GM21723 (cell line): ENCODE data around the gene GNAL.

ENCODE experiments used
- ATAC-seq: cut with Tn5 transposase; IDR thresholded peaks from one replicate; pipeline ENCODE4 v1.9.1; 2021; ENCODE audit warnings: mild to moderate bottlenecking, moderate library complexity; ENCODE audit not compliant: unreplicated experiment

The GNAL gene

GRCh38 chr18:11759456-11759855 is 70.4 kb downstream of the GNAL start:
- no peak for ATAC-seq

GRCh38 chr18:11760498-11761167 is 71.6 kb downstream of the GNAL start:
- no peak for ATAC-seq

GRCh38 chr18:11761553-11761952 is 72.5 kb downstream of the GNAL start:
- no peak for ATAC-seq

GRCh38 chr18:11762429-11762828 is 73.4 kb downstream of the GNAL start:
- no peak for ATAC-seq

DNA sequence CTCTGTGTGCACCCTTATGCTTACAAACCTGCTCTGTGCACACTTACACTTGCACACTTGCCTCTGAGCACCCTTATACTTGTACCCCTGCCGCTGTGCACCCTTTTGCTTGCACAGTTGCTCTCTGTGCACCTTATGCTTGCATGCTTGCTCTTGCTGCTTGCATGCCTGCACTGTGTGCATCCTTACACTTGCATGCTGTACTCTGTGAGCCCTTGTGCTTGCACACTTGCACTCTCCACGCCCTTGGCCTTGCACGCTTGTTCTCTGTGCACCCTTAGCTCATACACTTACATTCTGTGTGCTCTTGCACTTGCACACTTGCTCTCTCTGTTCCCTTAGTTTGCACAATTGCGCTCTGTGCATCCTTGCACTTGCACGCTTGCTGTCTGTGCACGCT is 78.3 kb downstream of the GNAL start:
- ATAC-seq, result no peak

DNA sequence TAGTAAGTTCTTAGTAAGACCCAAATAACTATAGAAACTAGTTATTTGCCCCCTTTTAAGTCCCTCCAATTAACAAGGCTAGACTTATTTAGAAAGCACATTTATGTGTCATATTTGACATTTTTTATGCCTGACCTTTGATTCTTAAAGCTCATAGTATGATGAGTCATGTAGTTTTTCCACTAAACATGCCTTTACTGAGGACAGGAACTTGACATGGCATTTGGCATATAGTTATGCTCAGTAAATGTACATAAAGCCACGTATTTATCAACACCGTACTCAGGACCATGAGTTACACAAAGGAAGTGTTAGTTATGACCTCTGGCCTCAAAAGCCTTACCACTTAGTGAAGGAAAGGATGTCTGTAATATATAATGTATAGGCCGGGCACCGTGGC is 78.9 kb downstream of the GNAL start:
- ATAC-seq, result no peak

GRCh38 chr18:11775436-11776174 is 86.5 kb downstream of the GNAL start:
- no peak for ATAC-seq

GRCh38 chr18:11780042-11780441 is 91.0 kb downstream of the GNAL start:
- ATAC-seq, result no peak

GRCh38 chr18:11783716-11784331 is 94.8 kb downstream of the GNAL start:
- no peak for ATAC-seq

GRCh38 chr18:11784674-11785304 is 95.7 kb downstream of the GNAL start:
- ATAC-seq, result no peak

- ATAC-seq, result no peak
Observed at GRCh38 chr18:11785444-11786055, 96.5 kb downstream of the GNAL start.

GRCh38 chr18:11789716-11790510 is 100.8 kb downstream of the GNAL start:
- no peak for ATAC-seq

DNA sequence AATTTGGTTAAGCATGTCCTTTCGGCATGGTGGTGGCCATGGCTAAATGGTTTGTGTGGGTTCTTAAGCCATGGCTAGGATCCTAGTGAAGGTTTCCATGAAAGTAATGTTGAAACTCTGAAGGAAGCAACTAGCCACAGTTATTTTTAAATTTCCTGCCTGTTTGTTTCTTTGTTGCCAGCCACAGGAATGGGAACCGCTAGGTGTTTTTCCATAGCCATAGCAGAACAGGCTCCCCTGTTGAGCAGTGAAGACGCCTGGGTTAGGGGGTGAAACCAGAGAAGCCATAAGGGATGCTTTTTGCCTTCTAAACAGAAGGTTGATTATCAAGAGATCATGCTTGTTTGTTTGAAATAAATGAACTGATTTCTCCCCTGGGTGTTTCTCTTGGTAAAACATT is 102.1 kb downstream of the GNAL start:
- no peak for ATAC-seq

DNA sequence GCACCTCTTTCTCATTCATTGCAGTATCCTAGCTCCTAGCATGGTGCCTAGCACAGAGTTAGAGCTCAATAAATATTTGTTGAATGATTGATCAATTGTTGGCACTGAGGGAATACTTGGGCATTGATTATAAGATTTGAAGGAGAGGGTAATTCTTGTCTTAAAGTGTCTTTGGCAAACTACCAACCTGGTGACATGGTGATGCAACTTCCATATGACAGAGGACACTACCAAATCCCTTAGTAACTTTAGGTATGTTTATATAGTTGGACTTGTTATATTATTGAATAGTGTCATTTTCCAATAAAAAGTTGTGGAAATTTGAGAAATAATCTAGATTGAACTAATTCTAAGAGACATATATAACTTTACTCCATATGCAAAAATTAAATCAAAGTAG is 103.6 kb downstream of the GNAL start:
- ATAC-seq, result no peak

DNA sequence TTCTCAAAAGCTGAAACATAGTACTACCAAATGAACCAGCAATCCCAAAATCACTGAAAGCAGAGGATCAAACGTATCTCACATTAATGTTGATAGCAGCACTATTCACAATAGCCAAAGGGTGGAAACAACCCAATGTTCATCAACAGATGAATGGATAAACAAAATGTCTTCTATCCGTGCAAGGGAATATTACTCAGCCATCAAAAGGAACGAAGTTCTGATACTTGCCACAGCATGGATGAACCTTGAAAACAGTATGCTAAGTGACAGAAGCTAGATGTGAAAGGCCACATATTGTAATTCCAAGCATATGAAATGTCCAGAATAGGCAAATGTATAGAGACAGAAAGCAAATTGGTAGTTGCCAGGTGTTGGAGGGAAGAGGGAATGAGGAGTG is 105.1 kb downstream of the GNAL start:
- ATAC-seq, result no peak

DNA sequence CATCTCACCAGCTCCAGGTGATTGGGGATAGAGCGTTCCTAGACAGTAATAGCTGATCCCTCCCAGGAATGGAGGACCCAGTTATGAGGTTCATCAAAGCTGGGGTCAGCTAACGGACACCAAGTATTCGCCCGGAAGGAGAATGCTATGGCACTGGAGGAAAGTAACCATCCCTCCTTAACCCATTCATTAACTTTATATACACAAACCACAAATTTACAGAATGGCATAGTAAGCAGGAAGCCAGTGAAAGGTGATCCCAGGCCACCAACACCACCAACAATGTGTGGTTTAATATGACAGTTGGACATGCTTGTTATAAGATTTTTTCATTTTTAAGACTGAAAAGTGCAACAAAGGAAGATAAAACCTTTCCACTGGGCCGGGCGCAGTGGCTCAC is 106.9 kb downstream of the GNAL start:
- ATAC-seq, result no peak

GRCh38 chr18:11798271-11798670 is 109.2 kb downstream of the GNAL start:
- no peak for ATAC-seq

DNA sequence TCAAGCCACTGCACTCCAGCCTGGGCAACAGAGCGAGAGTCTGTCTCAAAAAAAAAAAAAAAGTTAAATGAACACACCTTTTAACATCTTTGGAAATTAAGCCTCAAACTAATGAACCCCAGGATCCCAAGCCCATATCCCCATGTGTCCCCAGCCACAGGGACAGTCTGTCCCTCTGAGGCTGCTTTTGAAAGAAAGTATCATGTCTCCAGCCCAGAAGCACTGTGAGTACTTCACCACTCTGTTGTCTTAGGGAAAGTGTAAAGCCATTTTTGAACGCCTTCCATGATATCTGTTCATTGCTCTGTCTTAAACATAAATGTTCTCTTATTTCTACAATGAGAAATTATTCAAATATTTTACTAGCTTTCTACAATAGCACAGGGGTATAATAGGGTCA is 110.0 kb downstream of the GNAL start:
- ATAC-seq, result no peak

- no peak for ATAC-seq
Observed at GRCh38 chr18:11800566-11801334, 111.7 kb downstream of the GNAL start.

- no peak for ATAC-seq
Observed at GRCh38 chr18:11801573-11801972, 112.5 kb downstream of the GNAL start.
